ENCODE results near the gene HACD2. TPM values are rescaled to one million over a fixed set of nuclear protein-coding genes. Genes with fewer than 3 reads are reported as not detected.

HACD2 gene
- total RNA-seq, 2 experiments from 2014 or later: 12.1 to 13.3 TPM

GRCh38 chr3:123458255-123458654, 126.6 kb downstream of the HACD2 start:
- CTCF ChIA-PET: no interaction called here
- intact Hi-C loops (cut with DNase I, micrococcal nuclease): no loop called here

GRCh38 chr3:123457841-123458240, 127.0 kb downstream of the HACD2 start:
- Mint-ChIP-seq H3K4me1 (ENCODE audit: low read depth) (no peaks in the 10 kb centered on the region), H3K4me3 (no peak overlapping the region)
- CTCF ChIA-PET: no interaction called here

More at GRCh38 chr3:123458255-123458654, 126.6 kb downstream of the HACD2 start:
- no peaks in the 10 kb centered on the region for H3K9me3 ChIP-seq (ENCODE audit: control insufficient read depth in 1 of 2, insufficient read depth in 1 of 2, low read length in 2 of 2)
- H3K4me3 ChIP-seq (ENCODE audit: low read length): no peak overlapping the region
- no peaks in the 10 kb centered on the region for H3K36me3 ChIP-seq (ENCODE audit: insufficient read depth, low read length)
- Mint-ChIP-seq H3K27ac (no peak overlapping the region), H3K36me3 (ENCODE audit: low read depth) (no peaks in the 10 kb centered on the region), H3K9me3 (no peaks in the 10 kb centered on the region), H3K4me1 (ENCODE audit: low read depth) (no peaks in the 10 kb centered on the region), H3K4me3 (no peak overlapping the region), H3K27me3 (peaks cover 57% of the 10 kb centered on the region)
- no peaks in the 10 kb centered on the region for H3K4me1 ChIP-seq (ENCODE audit: insufficient read depth, low read length)
- POLR2A ChIA-PET: no interaction called here
- peaks cover 11 to 29% of the 10 kb centered on the region in 2 experiments for H3K27me3 ChIP-seq (ENCODE audit: control insufficient read depth in 1 of 2, insufficient read depth in 2 of 2, low read length in 2 of 2)
- no peak for ATAC-seq (ENCODE audit: poor library complexity)
- TF ChIP-seq CTCF (IDR thresholded peaks at IDR 0.05): no peak
- H3K27ac ChIP-seq (ENCODE audit: low read depth in 1 of 2, low read length in 2 of 2): no peak overlapping the region
- DNase-seq: no peak

GRCh38 chr3:123453675-123454074, 131.2 kb downstream of the HACD2 start:
- Mint-ChIP-seq H3K4me3 (no peak overlapping the region), H3K4me1 (ENCODE audit: low read depth) (peaks cover 4% of the 10 kb centered on the region), H3K36me3 (ENCODE audit: low read depth) (no peaks in the 10 kb centered on the region), H3K27ac (no peak overlapping the region), H3K9me3 (no peaks in the 10 kb centered on the region), H3K27me3 (peaks cover 68% of the 10 kb centered on the region)
- POLR2A ChIA-PET: no interaction called here
- no peak overlapping the region for H3K4me3 ChIP-seq (ENCODE audit: low read length)
- H3K27ac ChIP-seq (ENCODE audit: low read depth in 1 of 2, low read length in 2 of 2): no peak overlapping the region
- H3K36me3 ChIP-seq (ENCODE audit: insufficient read depth, low read length): no peaks in the 10 kb centered on the region
- peaks cover 6% of the 10 kb centered on the region for H3K4me1 ChIP-seq (ENCODE audit: insufficient read depth, low read length)
- no peak for TF ChIP-seq CTCF (IDR thresholded peaks at IDR 0.05)
- peaks cover 0 to 4% of the 10 kb centered on the region in 2 experiments for H3K9me3 ChIP-seq (ENCODE audit: control insufficient read depth in 1 of 2, insufficient read depth in 1 of 2, low read length in 2 of 2)
- CTCF ChIA-PET: no interaction called here
- intact Hi-C loops (cut with DNase I, micrococcal nuclease): no loop called here
- ATAC-seq (ENCODE audit: poor library complexity): no peak
- DNase-seq: no peak
- peaks cover 23 to 40% of the 10 kb centered on the region in 2 experiments for H3K27me3 ChIP-seq (ENCODE audit: control insufficient read depth in 1 of 2, insufficient read depth in 2 of 2, low read length in 2 of 2)

More at GRCh38 chr3:123457841-123458240, 127.0 kb downstream of the HACD2 start:
- Histone ChIP-seq H3K27me3 (ENCODE audit: control insufficient read depth in 1 of 2, insufficient read depth in 2 of 2, low read length in 2 of 2) (peaks cover 11 to 32% of the 10 kb centered on the region in 2 experiments), H3K4me1 (ENCODE audit: insufficient read depth, low read length) (no peaks in the 10 kb centered on the region), H3K27ac (ENCODE audit: low read depth in 1 of 2, low read length in 2 of 2) (no peak overlapping the region), H3K36me3 (ENCODE audit: insufficient read depth, low read length) (no peaks in the 10 kb centered on the region), H3K4me3 (ENCODE audit: low read length) (no peak overlapping the region), H3K9me3 (ENCODE audit: control insufficient read depth in 1 of 2, insufficient read depth in 1 of 2, low read length in 2 of 2) (no peaks in the 10 kb centered on the region)
- POLR2A ChIA-PET: no interaction called here
- DNase-seq: no peak
- H3K36me3 Mint-ChIP-seq (ENCODE audit: low read depth): no peaks in the 10 kb centered on the region
- no peaks in the 10 kb centered on the region for H3K9me3 Mint-ChIP-seq
- peaks cover 57% of the 10 kb centered on the region for H3K27me3 Mint-ChIP-seq
- intact Hi-C loops (cut with DNase I, micrococcal nuclease): no loop called here
- no peak overlapping the region for H3K27ac Mint-ChIP-seq
- no peak for TF ChIP-seq CTCF (IDR thresholded peaks at IDR 0.05)
- ATAC-seq (ENCODE audit: poor library complexity): no peak

Data from CD4-positive, alpha-beta T cell (primary cell).